NCI-H1694 treated with DMSO at 0.1 percent for 48 hours (cell line): ENCODE results near the gene KLHL22.
"Not testable (repeated sequence)": the region's sequence is repeated elsewhere in the genome, so short reads cannot be mapped to it uniquely, and the experiment has no call there.

Experiments
- DNase-seq: peaks from one replicate; lab custom pipeline; 2025; lab: John Stamatoyannopoulos, UW

KLHL22 gene, protein sequence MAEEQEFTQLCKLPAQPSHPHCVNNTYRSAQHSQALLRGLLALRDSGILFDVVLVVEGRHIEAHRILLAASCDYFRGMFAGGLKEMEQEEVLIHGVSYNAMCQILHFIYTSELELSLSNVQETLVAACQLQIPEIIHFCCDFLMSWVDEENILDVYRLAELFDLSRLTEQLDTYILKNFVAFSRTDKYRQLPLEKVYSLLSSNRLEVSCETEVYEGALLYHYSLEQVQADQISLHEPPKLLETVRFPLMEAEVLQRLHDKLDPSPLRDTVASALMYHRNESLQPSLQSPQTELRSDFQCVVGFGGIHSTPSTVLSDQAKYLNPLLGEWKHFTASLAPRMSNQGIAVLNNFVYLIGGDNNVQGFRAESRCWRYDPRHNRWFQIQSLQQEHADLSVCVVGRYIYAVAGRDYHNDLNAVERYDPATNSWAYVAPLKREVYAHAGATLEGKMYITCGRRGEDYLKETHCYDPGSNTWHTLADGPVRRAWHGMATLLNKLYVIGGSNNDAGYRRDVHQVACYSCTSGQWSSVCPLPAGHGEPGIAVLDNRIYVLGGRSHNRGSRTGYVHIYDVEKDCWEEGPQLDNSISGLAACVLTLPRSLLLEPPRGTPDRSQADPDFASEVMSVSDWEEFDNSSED

DNA sequence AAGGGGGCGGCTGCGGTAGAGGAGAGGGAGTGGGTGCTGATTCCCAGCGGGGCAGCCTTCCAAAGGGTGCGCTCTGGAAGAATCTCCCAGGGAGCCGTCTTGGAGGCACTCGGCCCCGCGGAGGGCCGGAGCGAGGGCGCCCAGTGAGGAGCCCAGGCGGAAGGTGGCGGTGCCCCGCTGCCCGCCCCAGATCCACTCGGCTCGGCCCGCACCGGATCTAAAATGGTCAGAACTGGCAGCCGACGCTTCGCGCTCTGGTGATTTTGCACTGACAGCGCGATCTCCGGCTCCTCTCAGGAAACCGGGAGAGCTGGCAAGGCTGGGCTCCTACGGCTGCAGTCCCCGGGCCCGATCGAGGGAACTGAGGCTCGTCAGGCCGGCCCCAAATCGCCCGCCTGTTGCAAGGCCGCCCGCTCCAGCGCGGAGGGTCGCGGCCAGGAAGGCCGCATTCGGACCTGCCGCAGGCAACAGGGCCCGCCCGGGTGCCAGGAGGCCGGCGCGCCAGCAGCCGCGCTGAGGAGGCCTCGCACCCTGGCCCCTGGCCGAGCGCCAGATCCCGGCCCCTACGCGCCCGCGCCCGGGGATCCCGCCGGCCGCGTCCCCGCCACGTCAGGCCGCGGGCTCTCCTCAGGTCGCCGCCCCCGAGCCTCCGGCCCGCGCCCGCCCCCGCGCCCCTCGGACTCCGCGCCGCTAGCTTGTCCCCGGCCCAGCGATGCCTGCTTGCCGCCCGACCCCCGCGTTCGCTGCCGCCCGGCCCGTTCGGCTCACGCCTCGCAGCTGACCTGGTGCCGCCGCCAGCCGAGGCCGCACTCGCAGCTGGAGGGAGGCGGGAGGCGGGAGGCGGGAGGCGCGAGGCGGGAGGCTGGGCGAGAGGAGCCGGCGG lies at the start of gene KLHL22:
Gene KLHL22, minus strand, starts transcription at position 818 of the 883 bp plus-strand sequence. CDS start 6,584 bp downstream, outside the sequence.
- no peak for DNase-seq

DNA sequence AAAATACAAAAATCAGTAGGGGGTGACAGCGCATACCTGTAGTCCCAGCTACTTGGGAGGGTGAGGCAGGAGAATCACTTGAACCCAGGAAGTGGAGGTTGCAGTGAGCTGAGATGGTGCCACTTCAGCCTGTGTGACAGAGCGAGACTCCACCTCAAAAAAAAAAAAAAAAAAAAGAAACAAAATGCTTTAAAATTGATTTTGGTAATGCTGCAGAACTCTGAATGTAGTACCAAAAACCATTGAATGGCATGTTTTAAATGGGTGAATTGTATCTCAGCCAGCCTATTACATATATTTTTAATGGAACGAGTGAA lies 49.7 kb upstream of the KLHL22 start:
- not testable (repeated sequence) for DNase-seq

DNA sequence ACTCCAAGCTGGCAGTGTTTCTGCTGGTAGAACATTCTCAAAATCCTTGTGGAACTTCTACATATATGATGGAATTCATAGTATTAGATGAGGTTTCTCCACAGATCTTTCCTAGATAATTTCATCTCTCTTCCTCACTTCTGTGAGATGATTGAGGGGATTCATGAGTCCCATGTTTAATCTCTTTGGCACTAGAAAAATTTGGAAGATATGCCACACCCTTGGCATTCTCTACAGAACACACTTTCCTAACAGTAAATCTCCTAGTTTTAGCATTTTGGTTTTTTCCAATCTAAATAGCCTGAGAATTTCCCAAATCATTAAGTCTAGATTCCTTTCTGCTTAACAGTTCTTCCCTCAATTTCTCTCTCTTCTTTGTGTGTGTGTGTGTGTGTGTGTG lies 47.1 kb upstream of the KLHL22 start:
- no peak for DNase-seq

DNA sequence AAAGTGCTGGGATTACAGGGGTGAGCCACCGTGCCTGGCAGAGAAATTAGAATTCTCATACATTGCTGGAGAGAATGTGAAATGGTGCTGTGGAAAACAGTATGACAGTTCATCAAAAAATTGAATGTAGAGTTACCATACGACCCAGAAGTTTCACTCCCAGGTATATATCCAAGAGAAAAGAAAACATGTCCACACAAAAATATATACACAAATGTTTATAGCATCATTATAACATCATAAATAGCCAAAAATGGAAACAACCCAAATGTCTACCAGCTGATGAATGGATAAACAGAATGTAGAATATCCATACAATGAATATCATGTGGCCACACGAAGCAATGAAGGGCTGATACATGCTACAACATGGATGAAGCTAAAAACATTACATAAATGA lies 46.5 kb upstream of the KLHL22 start:
- no peak for DNase-seq

DNA sequence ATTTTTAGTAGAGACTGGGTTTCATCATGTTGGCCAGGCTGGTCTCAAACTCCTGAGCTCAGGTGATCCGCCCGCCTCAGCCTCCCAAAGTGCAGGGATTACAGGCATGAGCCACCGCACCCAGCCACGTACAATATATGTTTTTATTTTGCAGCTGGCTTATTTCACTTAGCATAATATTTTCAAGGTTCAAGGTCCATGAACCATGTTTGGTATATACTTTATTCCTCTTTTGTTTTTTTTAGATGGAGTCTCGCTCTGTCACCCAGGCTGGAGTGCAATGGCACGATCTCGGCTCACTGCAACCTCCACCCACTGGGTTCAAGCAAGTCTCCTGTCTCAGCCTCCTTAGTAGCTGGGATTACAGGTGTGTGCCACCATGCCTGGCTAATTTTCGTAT lies 43.3 kb upstream of the KLHL22 start:
- DNase-seq, result not testable (repeated sequence)

DNA sequence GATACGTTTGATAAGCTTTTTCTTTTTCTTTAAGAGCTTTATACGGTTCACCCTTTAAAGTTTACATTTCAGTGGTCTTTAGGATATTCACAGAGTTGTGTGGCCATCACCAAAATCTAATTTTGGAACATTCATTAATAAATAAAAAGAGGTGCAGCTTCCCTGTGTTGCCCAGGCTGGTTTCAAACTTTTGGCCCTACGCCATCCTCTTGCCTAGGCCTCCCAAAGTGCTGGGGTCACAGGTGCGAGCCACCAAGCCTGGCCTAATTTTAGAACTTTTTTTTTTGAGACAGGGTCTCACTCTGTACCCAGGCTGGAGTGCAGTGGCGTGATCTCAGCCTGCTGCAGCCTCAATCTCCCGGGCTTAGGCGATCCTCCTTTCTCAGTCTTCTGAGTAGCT lies 42.4 kb upstream of the KLHL22 start:
- DNase-seq, result no peak

DNA sequence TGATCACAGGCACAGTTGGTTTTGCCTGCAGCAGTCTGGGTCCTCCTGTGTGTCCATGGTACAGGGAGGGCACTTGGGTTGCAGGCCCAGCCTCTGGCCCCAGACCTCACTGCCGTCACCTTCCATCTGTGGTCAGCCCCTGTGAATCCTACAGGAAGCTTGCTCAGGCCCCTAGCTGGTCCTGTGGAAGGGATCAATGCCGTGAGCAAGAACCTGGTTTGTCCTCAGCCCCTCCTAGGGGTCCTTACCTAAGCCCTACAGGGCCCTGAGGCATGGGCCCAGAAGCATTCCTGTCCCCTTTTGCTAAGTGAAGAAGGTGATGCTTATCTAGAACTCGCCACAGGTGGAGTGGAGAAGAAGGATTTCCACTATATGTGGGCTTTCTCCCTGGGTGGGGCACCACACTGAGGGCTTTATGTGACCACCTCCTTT lies 41.7 kb upstream of the KLHL22 start:
- DNase-seq, result no peak

DNA sequence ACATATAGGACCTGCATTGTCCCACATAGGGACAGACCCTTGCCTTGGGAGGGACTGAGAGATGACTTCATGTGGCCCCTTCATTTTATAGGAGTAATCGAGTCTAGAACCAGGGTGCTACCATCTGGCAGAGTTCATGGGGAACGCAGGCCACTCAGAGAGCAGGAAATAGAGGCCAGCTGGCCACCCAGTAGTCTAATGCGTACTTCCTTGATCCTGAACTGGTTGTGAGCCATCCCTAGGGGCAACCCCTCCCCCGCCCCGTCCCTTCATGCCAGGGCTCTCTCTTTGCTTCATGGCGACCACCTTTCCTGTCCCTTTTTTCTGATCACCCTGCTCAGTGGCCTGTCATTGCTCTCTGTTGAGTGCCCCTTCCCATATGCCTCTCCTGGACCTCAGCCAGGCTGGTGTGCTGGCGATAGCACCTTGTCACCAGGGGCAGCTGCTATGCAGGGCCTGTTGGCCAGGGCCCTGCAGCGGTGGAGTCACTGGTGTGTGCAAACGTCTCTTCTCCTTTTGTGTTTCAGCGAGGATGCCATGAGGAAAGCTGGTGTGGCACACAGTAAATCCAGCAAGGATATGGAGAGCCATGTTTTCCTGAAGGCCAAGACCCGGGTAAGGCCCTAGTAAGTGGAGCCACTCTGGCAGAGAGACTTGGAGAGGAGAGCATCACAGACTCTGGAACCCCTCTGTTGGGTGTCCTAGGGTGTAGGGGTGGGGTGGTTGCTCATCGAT lies 41.2 kb upstream of the KLHL22 start:
- DNase-seq, result no peak

DNA sequence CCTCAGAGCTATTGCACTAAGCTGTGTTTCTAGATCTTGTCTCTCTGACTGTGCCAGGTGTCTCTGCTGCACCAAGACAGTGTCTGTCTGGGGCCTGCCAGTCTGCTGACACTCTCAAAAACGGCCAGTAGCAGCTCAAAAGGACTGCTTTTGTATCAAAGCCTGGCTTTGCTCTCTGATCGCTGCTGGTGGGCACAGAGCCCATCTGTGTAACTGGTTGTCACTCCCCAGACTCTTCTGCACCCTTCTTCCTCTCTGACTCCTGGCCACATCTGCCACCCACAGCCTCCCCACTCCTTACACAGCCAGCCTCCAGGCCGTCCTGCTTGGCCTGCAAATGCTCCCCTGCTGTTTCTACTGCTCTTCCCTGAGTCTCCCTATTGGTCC lies 38.3 kb upstream of the KLHL22 start:
- no peak for DNase-seq

DNA sequence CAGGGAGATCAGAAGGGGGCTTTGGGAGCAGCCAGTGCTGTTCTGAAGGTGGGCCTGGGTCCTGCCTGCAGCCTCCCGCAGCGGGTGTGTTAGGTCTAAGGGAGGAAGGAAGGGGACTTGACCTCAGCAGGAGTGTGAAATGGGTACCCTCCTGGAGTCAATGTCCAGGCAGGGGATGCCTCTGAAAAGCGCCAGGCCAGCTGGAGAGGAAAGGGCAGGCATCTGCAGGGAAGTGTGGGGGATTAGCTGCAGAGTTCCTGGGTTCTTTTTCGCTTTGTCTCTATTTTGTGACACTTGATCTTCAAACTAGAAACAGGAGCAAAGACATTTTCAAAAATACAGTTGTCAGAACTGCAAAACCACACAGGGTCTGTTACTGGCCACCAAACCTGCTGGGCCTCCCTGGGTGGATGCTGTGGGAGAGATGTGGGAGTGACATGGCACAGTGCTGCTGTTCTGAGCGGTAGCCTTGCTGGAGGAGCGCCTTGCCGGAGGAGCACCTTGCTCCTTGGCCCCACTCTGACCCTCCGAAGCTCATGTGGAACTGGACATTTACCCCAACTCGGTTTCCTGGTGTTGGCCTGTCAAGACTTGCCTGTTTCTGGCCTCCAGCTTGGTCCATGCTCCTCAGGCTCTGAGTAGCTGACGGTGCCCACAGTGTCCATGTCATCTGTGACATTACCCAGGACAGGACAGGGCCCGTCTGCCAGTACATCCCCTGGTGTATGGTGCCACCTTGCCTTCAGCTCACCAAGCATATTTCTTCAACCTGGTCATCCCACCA lies 37.7 kb upstream of the KLHL22 start:
- no peak for DNase-seq

DNA sequence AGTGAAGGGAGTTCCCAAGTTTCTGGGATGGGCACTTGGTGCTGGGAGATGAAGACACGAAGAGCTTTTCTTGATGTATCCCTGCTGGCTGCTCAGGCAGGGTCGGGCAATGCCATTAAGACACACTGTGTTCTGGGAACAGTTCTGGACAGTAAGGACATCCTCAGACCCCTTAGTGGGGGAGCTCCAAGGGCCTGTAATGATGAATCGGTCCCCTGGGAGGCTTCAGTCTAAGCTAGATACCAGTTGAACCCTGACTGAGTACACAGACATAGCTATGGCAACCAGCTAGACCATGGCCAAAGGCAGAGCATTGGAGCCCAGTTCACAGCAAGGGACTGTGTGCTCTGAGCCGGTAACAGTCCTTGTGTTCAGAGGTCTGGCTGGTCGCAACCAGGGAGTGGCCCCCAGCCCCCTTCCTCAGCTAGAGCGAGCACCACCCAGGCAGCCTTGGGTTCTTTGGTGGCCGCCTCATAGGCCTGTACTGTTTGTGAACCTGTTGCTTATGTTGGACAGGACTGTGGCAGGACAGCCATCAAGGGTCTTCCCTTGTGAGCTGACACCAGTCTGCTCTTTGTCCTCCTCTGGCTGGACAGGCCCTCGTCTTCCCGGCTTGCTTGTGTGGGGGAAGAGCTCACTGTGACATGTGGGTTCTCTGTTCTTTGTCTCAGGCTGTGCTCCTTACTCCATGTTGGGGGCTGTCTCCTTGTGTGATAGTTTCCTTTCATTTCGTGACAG lies 36.8 kb upstream of the KLHL22 start:
- no peak for DNase-seq

DNA sequence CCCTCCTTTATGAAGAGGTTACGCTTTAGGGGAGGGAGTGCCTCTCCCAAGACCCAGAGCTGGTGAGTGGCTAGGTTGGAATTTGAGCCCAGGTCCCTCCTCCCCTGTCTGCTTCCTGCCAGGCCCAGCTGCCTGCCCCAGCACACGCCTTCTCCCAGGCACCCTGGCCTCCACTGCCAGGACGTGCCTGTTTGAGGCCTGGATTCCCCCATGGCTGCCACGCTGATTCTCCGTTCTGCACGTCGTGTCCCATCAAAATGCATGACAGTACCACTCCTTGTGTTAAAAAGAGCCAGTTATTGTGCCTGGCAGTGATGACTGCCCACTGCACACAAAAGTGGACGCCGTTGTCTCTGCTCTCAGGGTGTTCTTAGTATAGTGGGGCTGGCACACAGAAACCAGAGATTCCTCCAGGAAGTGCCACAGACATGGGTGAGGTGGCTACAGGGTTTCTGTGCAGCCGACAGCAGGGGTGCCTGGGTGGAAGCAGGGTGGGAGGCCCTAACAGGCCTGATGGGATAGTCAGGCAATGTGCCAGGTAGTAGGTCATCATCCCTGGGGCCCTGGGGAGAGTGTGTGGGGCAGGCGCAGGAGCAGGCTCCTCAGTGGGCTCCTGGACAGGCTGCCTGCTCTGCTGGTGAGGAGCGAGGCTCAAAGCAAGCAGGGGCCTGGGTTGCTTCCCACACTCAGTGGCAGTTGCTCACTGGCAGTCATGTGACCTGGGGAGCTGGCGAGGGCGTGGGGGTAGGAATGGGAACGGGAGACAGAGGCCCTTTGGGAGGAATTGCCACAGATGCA lies 36.0 kb upstream of the KLHL22 start:
- DNase-seq, result no peak

DNA sequence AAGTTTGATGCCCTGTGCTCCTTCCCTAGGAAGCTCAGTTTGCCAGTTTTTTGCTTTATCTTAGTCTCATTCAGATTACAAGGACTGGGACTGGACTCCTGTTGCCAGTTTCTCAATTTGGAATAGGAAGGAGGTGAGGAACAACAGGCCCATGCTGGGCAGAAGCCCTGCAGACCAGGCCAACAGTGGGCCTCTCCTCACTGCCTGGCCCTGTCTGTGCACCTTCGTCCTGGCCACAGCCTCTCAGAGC lies 35.5 kb upstream of the KLHL22 start:
- no peak for DNase-seq

DNA sequence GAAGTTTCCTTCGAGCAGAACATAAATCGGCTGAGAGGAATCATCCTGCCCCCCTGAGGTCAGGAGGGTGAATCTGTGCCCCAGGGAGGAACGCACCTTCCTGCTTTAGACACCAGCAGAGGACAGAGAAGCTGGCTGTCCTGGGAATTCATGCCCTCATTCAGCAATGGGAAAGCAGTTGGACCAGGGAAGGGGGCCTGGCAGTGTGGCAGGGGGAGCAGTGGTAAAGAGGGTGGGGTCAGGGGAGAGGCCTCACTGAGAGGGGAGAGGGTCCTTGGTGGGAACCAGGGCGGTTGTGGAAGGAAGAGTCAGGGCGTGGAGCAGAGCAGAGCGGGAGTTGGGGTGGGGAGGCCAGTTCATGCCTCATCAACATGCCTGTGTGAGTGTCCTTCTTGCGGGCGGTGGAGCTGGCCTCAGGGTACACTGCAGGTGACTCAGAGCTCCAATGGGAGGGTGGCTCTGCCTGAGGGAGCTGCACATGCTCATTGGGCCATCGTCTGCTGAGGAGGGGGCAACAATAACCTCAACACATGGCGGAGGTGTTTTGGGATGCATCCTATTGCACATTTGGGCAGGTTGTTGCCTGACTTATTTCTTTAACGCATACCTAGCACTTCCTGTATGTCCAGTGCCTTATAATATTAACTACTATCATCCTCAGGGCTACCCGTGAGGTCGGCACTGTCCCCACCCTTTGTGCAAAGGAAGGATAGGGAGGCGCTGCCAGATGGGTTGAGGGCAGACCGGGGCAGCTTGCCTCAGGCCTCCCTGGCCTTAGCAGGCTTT lies 35.0 kb upstream of the KLHL22 start:
- DNase-seq, result no peak

DNA sequence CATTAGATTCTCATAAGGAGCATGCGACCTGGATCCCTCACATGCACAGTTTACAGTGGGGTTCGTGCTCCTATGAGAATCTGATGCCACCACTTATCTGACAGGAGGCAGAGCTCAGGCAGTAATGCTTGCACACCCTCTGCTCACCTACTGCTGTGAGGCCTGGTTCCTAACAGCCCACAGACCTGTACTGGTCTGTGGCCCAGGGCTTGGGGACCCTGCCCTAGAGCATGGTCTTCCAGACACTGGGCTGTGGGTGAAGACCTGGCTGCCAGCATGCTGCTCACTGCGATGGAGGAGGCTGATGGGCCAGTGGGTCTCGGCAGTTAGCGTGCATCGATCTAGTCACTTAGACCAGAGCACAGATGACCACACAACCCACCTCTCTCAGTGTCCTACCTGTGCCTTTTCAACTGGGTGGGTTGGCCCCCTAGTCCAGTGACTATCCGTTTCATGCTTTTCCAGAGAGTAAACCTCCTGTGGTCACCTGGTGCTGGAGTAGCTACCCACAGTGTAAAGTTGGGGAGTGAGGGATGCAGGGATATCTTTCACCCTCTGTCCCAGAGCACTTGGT lies 32.9 kb upstream of the KLHL22 start:
- DNase-seq, result no peak

DNA sequence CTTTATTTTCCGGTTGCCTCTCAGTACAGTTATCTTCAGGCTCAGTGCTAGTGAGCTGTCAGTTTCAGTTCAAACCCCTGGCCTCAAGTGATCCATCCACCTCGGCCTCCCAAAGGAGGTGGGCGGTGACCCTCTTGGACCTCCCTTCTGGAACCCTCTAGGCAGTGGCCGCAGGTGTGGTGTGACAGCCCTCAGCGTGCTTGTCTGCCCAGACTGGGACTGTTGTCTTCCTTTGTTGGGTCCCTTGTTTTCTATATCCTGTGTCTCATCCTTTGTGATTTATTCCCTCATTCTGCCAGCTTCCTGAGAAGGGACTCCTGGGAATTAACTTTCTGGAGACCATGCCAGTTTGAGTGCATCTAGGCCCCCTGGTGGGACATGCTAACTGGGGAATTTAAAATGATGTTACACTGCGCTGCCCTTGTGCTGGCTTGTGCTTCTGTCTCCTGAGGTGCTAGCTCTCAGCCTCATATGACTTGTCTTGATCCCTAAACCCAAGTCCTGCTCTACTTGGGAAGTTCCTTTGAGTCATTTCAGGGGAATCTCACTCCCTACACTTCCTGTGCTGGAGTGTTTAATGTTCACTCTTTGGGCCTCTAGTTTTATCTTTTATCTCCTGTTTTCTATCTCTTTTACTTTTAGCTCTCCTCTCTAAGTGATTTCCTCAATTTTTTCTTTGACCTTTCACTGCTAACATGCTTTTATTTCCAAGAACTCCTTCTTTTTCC lies 31.2 kb upstream of the KLHL22 start:
- DNase-seq, result no peak

DNA sequence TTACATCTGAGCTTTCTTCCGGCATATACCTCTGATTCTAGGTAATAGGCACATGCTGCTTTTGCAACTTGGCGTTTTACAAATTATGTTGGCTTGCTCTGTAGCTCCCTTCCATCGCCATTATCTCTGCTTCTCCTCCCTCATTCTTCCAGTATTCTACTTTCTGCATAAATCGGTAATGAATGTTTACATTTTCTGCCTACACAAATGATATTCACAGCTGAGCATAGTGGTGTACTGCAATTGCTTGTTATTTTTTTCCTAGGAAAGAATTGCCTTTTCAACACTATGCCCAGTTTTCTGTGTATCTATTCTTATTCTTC lies 30.7 kb upstream of the KLHL22 start:
- no peak for DNase-seq

DNA sequence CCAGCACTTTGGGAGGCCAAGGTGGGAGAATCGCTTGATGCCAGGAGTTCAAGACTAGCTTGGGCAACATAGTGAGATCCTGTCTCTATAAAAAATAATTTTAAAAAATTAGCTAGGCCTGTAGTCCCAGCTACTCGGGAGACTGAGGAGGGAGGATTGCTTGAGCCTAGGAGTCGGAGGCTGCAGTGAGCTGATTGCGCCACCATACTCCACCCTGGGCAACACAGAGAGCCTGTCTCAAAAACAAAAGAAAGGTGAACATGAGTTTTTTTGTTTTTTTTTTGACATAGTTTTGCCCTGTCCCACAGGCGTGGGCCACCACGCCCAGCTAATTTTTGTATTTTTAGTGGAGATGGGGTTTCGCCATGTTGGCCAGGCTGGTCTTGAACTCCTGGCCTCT lies 29.5 kb upstream of the KLHL22 start:
- DNase-seq, result no peak
